Left forelimb (tissue), 1 donor: ENCODE data around the gene ZNF831.

Experiments used
- DNase-seq: peaks from one replicate; pipeline ENCODE4 v3.0.0-alpha.2; 2018; ENCODE audit warnings: low spot score

ZNF831 gene

DNA sequence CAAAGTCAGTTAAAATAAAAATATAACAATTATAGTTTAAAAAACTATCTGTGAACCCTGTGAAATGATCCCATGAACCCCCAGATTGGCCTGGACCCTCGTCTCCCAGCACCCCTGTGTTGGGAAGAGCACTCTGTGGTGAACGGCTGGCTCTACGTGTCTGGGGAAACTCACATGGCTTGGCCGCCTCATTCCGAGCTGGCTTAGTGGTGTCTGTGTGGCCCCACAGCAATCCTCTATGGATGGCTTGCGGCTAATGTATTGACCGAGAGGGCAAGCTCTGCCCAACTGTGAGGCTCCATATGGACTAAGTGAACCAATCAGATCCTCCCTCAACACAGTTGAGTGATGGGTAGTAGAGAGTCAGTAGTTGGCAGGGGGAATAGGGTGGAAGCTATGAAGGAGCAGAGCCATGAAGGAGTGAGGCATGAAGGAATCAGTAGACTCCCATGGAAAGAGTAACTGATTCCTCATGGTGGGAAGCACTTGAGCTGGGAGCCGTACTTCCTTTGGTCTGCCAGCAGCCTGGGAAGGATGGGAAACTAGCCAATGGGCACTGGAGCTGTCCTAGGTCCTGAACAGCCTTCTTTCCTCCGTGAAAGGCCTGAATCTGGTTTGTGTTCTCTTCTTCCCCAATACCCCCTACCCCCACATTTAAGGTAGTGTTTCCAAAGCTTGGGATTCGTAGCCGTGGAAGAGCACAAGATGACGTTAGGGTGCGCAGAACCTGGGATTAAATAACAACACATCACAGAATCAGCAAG, 21.6 kb upstream of the ZNF831 start:
- DNase-seq = peak; percentile 55

DNA sequence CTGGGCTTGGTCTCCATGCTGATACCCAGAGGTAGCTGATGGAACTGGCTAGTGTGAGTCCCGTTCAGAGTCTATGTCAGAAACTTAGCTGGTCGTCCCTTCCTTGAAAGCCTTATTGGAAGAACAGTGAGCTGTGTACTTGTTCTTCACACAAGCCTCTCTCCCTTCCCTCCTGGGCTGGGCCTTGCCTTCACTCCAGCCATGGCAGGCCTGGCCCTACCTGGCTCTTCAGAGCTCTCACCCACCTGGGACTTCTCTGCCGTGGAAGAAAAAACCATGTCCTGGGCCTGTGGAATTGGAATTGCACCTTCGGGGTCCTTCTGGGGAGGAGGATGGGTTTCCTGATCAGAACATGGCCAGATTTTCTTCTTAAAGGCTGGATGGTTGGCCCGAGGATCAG, 20.3 kb upstream of the ZNF831 start:
- peak; percentile 20 for DNase-seq

DNA sequence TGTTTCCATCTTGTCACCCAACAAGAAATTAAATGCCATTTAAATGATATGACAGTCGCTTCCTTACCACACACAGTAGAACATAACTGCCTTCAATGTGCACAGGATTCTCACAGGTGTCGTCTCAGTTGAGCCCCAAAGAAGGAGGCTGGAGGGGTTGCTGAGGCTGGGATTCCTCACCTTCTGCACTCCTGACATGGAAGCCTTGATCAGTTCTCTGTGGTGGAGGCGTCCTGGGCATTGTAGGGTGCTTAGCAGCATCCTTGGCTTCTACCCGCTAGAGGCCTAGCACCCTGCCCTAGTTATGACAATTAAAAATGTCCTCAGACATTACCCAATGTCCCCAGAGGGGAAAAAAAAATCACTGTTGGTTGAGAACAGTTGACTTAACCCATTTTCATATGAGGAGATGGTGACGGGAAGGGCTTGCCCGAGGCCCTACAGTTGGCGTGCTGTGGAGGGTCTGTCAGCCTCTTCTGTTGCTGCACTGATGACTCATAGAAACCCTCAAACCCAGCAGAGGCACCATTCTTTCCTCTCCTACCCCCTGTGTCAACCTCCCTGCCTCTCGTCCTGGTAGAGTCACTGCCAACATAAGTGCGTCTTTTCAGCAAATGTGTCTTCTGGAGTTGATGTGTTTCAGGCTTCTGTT, 19.3 kb upstream of the ZNF831 start:
- DNase-seq = no peak

DNA sequence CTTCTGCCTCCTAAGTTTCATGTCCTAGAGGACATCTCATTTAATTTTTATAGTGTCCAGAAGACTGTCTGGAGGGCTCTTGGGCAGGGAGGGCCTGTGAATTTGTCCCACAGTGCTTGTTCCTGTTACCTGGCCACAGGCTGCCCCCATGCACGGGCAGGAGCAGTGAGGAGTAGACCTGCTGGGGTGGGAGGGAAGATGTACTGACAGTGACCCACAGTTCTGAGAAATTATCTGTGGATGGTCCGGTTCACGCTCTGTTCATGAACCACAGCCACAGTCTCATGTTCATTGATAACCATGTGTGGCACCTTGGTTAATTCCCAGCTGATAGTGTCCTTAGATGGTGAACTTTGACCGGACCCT, 18.8 kb upstream of the ZNF831 start:
- DNase-seq = peak; percentile 18

DNA sequence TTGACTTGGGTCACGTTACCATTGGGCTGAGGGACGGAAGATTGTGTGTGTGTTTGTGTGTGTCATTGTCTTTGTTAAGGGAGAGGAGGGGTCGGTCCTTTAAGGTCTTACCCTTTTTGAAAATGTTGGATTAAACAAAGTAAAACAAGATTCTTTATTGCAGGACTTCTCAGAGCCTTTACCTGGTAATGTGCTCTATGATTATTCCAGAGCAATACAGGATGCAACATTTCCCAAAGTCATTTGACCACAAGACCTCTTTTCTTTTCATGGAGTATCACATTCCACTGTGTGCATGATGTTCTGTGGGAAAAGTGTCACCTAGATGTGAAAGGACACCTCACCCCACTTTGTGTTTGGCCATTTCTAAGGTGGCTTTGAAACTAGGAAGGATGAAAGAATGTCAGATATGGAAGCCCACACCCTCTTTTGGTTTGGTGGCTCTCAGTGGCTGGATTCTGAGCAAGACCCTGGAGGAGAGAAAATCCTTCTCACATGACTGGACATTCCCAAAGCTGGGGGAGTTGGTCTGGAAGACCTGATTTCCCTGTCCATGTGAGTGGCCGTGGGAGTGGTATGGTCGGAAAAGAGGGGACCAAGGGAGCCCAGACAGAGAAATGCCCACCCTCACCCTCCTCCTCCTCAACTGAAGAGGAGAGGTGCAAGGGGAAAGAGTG, 18.2 kb upstream of the ZNF831 start:
- no peak for DNase-seq

DNA sequence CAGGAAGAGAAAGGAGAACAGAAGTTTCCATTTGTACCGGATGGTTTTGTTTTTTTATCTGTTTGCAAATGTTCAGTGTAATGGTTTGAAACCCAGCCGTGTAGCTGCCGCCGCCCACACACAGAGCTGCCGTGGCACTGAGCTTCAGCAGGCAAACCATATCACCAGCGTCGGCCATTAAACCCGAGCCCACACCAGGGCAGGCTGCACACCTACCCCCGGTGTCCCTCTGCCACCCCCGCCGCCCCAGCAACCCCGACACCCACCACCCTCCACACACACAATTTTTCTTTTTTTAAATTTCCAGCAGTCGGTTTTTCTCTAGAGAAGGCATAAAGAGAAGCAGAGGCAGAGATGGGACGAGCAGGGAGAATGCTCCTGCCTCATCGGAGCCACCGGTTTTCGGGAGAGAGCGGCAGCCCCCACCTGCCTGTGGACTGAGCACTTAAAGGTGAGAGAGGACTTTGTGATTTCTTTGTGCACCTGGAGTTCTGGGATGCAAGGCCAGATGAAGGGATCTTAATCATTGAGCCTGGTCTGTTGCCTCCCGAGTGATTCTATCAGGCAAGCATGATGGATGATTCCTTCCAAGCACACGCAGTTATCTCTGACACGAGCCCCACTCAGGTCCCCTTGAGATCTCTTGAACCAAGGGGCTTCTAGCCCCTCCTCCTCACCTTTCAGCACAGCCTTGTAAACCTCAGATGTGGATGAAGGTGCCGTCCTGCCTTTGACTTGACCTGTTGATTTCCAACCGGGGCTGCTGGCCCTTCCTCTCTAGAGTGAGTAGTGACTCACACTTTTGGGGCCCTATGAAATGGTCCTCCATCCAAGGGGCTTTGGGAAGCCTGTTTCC, 17.5 kb upstream of the ZNF831 start:
- DNase-seq = peak; percentile 62

DNA sequence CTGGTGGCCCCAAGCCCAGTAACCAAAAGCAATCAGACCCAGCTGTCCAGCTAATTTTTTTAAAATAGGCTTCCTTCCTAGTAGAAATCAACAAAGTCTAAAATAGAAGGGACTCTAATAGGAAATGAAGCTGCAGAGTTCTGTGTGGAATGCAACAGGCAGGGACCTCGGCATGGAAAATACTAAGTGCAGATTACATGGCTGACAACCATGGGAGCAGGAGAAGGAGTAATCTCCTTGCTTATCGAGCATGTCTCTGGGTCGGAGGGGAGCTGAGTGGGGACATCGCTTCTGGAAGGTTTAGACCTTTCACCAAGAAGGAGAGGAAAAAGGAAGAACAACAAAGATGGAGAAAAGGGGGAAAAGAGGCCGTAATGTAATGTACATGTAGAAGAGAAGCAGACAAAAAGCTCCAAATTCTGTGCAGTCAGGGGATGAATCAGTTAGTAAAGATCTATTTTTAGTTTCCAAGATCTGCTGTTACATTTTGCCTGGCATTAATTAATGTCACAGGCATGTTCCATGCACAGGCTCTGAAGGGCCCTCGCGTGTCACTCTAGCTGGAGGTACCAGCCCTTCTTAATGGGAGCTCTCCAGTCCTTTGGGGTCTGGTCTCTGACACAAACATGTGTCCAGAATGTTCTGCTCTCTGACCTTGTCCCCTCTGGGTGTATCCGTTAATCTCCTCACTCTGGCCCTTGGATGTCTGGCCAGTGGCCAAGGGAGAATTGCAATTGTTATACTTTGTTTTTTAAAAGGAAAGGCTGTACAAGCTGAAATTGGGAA, 16.6 kb upstream of the ZNF831 start:
- DNase-seq = peak; percentile 30

DNA sequence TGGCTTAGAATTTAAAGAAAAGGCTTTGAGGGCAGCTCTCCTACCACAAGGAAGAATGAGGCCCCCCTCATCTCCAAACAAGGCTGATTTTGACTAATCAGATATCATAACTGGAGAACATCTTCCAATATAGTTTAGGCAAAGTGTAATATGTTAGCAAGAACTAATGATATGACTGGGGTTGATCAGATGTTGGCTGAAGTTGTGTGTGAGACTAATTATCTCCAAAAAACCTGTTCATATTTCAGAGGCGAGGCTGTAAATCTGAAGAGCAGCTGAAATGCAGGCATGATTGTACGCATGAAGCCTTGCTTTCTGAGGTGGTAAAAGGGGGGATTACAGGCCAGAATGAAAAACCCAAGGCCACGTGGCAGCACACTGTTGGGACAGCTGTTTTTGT, 16.0 kb upstream of the ZNF831 start:
- DNase-seq = no peak

DNA sequence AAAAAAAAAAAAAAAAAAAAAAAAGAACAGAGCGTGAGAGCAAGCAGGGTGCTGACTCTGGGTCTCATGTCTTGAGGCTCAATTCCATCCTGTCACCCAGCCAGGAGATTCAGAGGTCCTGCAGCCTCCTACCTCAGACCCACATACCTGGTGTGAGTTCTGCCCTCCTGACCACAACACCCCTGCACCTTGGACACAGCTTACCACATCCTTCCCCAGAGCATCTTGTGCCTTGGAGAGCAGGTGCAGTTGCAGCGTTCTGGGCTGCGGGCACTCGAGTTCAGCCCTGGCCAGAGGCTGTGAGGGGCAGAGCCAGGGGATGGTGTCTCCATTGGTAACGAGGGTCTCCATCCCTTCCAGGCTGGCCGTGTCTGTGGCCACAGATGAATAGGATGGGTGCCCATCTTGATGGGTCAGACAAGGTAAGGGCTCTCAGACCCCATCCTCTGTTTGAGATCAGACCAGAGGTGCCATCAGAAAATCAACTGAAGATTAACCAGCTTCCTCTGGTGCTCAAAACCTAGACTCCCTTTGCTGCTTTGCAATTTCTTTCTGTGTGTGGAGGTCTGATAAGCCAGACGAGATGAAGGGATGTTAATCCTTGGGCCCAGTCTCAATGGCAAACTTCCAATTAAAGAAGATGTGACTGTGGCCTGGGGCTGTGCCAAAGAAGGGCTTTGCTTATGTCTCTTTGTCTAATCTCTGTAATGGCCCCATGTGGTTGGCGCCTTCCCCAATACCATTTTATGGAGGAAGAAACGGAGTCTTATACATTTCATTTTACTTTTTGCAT, 14.7 kb upstream of the ZNF831 start:
- peak; percentile 48 for DNase-seq

DNA sequence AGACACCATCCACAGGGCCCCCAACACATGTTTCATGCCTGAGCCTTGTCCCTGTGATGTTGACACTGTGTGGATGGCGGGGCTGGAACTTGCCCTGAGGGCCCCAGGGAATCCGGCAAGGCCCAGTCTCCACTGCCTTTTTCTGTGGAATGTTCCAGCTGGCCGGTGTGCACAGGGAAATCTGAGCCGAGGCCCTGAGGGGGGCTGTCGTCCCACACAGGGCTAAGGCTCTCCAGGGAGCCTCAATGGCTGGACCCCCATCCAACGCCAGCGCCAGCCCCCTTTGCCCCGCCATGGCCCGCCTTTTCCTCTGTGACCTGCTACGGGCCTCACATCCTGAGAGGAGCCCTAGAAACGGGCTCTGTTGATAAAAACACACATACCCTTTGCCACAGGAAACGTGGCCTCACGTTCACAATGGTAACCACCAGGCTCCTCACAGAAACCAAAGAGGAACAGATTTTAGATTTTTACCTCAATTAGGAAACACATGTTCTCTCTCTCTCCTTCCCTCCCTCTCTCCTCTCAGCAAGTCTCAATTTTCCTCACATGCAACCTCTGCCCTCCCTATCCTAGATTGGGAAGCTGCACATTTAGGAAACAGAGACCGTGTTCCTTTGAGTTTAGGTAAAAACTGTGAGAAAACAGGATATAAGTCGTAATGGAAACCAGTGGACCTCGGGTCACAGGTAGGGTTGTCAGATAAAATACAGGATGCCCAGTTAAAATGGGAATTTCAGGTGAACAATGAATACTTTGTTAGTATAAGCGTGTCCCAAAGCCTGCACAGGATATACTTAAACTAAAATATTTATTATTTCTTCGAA, 13.7 kb upstream of the ZNF831 start:
- DNase-seq = peak; percentile 60

DNA sequence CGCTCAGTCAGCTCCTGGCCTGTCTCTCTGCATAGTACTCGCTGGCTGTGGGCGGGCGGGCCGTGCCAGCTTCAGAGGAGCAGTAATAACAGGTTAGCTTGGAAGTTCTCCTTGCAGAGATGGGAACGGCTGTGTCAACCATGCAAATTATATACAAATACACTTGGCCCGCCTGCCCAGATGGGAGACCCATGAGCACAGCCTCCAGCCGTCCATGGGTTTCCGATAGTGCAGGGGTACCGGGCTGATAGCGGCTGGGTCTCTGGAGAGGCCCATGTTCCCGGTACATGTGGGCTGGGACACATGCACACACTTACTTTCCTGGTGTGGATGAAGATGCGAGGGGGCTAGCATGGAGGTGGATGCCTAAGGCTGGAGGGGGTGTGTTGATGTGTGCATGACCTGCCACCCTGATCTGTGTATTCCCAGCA, 12.8 kb upstream of the ZNF831 start:
- DNase-seq = peak; percentile 40

DNA sequence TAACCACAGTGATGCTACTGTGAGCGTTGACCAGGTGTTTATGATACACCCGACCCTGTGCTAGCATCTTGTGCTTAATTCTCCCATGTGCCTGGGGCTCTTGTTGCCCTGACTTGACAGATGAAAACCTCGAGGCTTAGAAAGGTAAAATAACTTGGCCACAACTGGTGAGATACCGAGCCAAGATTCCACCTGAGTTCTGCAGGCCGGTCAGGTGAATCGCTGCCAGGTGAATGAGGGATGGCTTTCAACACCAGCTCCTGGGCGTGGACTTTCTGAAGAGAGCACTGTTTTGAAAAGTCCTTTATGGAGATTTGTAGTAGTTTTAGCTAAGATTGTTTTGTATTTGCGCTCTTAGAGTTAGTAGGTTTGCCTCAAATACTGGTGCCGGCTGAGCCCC, 12.2 kb upstream of the ZNF831 start:
- no peak for DNase-seq

DNA sequence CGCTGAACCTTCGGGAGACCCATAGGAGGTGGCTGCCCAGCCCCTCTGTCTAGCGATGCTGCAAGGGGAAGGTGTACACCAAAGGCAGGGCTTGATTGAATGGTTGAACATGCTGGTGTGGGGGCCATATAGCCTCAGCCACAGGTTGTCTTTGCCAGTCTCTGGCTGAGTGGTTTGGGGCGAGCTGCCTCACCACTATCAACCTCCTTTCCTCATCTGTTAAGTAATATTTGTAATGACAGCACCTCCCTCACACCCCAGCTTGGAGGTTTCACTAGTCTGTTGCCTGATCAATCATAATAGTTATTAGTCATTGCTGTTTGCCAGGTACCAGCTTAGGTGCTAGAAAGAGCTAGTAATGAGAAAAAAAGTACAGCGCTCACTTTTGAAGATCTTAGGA, 11.8 kb upstream of the ZNF831 start:
- no peak for DNase-seq

DNA sequence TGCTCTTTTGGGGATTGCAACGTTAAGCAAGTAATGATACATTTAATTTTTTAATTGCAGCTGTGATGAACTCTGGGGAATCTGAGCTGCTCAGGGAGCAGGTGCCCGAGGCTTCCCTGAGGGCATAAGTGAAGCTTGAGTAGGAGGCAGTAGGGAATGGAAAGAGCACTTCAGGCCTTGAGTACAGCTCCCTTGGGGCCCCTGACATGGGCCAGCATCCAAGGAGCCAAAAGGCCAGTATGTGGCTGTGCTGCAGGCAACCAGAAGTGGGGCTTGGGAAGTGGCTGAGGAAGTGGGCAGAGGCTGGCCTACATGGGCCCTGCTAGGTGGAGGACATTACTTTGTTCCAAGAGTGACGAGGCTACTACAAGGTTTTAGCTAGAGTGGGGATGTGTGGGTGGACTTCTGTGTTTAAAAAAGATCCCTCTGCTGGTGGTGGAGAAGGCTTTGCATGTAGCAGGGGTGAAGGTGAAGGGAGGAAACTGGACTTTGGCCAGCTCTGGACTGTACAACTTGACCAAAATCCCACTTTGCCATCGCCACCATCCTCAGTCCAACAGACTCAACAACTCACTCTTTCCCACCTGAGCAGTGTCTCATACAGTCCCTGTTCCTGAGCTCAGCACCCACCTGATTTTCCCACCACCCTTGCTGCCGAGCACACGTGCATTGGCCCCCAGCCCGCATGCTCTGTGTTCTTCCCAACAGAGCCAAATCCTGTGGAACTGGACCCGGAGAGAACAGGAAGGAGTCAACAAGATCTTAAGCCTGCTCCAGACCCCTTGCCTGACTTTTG, 10.9 kb upstream of the ZNF831 start:
- peak; percentile 31 for DNase-seq

DNA sequence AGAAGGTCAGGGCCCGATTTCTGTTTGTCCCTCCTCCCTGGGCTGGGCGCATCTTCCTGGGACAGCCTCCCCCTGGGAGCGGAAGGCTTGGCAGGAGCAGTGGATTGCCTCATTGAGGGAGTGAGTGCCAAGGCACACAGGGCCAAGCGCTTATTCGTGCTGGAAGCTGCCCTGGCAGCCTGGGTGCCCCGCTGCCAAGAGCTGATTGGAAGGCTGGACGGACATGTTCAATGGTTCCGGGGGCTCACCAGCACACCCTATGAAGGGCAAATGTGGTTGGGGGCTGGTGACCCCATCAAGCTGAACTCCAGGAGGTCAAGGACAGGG, 10.3 kb upstream of the ZNF831 start:
- DNase-seq = no peak

DNA sequence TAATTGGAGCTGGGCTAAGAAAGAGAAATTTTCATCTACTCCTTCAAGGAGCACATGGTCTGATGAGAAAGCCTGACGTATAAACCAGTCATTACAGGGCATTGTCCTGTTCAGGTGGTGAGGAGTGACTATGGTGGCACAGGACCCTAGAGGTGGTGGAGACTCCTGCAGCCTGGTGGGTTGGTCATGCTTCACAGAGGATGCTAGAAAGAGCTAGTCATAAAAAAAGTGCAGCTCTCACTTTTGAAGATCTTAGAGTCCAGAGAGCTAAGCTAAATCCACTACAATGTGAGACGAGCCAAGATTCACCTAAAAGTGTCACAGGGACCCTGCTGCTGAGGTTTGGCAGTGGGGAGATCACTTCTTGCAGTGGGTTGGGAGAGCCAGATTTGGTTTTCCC, 9.8 kb upstream of the ZNF831 start:
- no peak for DNase-seq

DNA sequence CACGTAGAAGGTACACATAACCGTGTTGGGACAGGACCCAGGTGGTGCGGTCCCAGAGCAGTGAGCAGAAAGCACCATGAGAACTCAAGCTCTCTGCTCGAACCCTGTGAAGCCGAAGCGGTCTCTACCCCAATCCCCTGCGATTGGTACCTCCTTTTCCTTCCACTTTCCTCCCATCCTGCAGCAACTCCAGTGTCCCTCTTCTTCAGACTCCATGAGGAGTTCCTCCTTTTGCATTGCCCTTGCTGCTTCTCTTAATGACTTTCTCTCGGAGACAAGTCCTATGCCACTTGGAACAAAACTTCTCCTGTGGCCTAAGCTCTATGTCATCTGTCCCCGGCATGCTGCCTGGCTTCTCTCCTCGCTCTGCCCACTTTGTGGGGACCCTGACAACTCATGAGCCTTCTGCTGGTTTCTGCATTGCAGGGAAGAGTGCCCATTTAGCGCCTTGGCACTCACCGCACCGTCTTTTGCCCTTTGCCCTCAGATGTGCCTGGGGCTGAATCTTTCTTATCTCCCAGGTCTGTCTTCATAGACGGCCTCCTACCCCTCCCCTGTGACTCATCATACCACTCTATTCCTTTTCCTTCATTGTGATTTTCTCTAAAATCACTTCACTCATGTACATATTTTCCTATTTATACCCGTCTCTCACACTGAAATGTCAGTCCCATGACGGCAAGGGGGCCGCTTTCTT, 9.2 kb upstream of the ZNF831 start:
- DNase-seq = no peak

DNA sequence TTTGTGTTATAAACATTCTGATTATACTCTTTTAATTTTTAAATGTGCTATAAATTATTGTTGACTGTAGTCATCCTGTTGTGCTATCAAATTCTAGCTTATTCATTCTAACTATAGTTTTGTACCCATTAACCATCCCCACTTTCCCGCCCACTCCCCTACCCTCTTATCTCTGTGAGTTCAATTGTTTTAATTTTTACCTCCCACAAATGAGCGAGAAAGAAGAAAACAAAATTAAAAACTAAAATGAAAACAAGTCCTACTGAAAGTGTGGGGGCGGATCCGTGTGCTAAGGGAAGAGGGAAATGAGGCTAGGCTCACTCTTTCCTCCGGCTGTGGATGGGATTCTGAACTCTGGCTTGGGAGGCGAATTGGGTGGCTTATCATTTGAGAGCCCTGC, 6.6 kb upstream of the ZNF831 start:
- no peak for DNase-seq

DNA sequence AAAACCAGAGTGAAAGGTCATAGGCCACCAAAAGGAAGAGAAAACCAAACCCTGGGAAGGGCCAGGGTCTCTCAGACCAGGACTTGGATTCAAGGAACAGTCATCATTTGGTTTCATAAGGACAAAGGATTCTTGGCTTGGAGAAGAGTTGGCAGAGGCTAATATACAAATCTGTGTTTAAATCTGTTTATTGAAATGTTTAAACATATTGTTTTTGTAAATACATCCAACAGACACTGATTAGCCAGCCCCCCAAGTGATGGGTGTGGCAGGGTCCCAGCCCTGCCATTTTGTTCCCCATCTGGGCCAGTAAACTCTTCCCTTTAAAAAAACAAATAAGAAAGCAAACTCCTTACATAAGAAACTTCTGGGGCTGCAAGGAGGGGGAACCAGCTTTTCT, 6.1 kb upstream of the ZNF831 start:
- no peak for DNase-seq
